H9 (cell line): ENCODE measurements around the gene BMPR1A. TPM values are rescaled to one million over a fixed set of nuclear protein-coding genes. Genes with fewer than 3 reads are reported as not detected.

Experiments
- DNase-seq: peaks from one replicate; pipeline ENCODE4 v3.0.0-alpha.2; 2017
- H2AFZ ChIP-seq: one replicate; pipeline ENCODE4 v1.6.1; 2013; ENCODE audit warnings: mild to moderate bottlenecking, low read length, control low read depth, moderate library complexity
- H2AK5ac ChIP-seq: 2 replicates; pipeline ENCODE4 v1.6.1; 2013; ENCODE audit warnings: low read length, control low read depth, mixed read lengths; ENCODE audit not compliant: insufficient read length
- H2BK120ac ChIP-seq: one replicate; pipeline ENCODE4 v1.6.1; 2013; ENCODE audit warnings: low read depth, mild to moderate bottlenecking, low read length, control low read depth, inconsistent platforms; ENCODE audit not compliant: poor library complexity, severe bottlenecking
- H2BK12ac ChIP-seq: 2 replicates; pipeline ENCODE4 v1.6.1; 2013; ENCODE audit warnings: low read length, control low read depth, mixed read lengths, low read depth; ENCODE audit not compliant: insufficient read length
- H2BK15ac ChIP-seq: 2 replicates; pipeline ENCODE4 v1.6.1; 2013; ENCODE audit warnings: low read depth, low read length, control low read depth
- H2BK20ac ChIP-seq: one replicate; pipeline ENCODE4 v1.6.1; 2013; ENCODE audit warnings: low read depth, mild to moderate bottlenecking, low read length, control low read depth, inconsistent platforms; ENCODE audit not compliant: poor library complexity, severe bottlenecking
- H2BK5ac ChIP-seq: 2 replicates; pipeline ENCODE4 v1.6.1; 2013; ENCODE audit warnings: low read length, control low read depth, mixed read lengths; ENCODE audit not compliant: insufficient read length
- H3K14ac ChIP-seq: 2 replicates; pipeline ENCODE4 v1.6.1; 2013; ENCODE audit warnings: low read length, control low read depth; ENCODE audit not compliant: insufficient read depth
- H3K18ac ChIP-seq: 2 replicates; pipeline ENCODE4 v1.6.1; 2013; ENCODE audit warnings: low read depth, mild to moderate bottlenecking, mixed read lengths, low read length, control low read depth; ENCODE audit not compliant: insufficient read length
- H3K23ac ChIP-seq: 2 replicates; pipeline ENCODE4 v1.6.1; 2013; ENCODE audit warnings: low read length, control low read depth, mixed read lengths, low read depth; ENCODE audit not compliant: insufficient read length
- H3K23me2 ChIP-seq: 2 replicates; pipeline ENCODE4 v1.6.1; 2013; ENCODE audit warnings: low read depth, mild to moderate bottlenecking, mixed read lengths, low read length, control low read depth; ENCODE audit not compliant: insufficient read length, poor library complexity, severe bottlenecking
- H3K27ac ChIP-seq: 2 replicates; pipeline ENCODE4 v1.5.1; 2013; ENCODE audit warnings: low read length, control low read depth, mixed read lengths, low read depth; ENCODE audit not compliant: insufficient read length
- H3K27me3 ChIP-seq: 2 replicates; pipeline ENCODE4 v1.6.1; 2013; ENCODE audit warnings: low read length, control low read depth, inconsistent platforms; ENCODE audit not compliant: insufficient read depth
- H3K4ac ChIP-seq: 2 replicates; pipeline ENCODE4 v1.6.1; 2013; ENCODE audit warnings: low read depth, mild to moderate bottlenecking, control low read depth, inconsistent platforms, low read length, moderate library complexity
- H3K4me1 ChIP-seq: 2 replicates; pipeline ENCODE4 v1.6.1; 2013; ENCODE audit warnings: low read length, control low read depth, inconsistent platforms; ENCODE audit not compliant: insufficient read depth
- H3K4me2 ChIP-seq: 2 replicates; pipeline ENCODE4 v1.6.1; 2013; ENCODE audit warnings: low read length, control low read depth, mixed read lengths; ENCODE audit not compliant: insufficient read length, insufficient read depth
- H3K56ac ChIP-seq: 2 replicates; pipeline ENCODE4 v1.6.1; 2013; ENCODE audit warnings: low read depth, mild to moderate bottlenecking, mixed read lengths, low read length, control low read depth; ENCODE audit not compliant: insufficient read length
- H3K79me1 ChIP-seq: 2 replicates; pipeline ENCODE4 v1.6.1; 2013; ENCODE audit warnings: low read depth, mild to moderate bottlenecking, moderate library complexity, low read length, control low read depth, inconsistent platforms; ENCODE audit not compliant: insufficient read depth, poor library complexity, severe bottlenecking
- H3K79me2 ChIP-seq: 2 replicates; pipeline ENCODE4 v1.6.1; 2013; ENCODE audit warnings: low read length, control low read depth, inconsistent platforms; ENCODE audit not compliant: insufficient read depth
- H3K9ac ChIP-seq: 2 replicates; pipeline ENCODE4 v1.6.1; 2013; ENCODE audit warnings: low read length, control low read depth, mixed read lengths; ENCODE audit not compliant: insufficient read length; ENCODE audit errors: extremely low read depth
- H3K9me3 ChIP-seq: one replicate; pipeline ENCODE4 v1.6.1; 2013; ENCODE audit warnings: low read depth, low read length, inconsistent platforms; ENCODE audit not compliant: control insufficient read depth
- H3T11ph ChIP-seq: one replicate; pipeline ENCODE4 v1.6.1; 2013; ENCODE audit warnings: mild to moderate bottlenecking, low read length, control low read depth, inconsistent platforms
- H4K20me1 ChIP-seq: one replicate; pipeline ENCODE4 v1.6.1; 2013; ENCODE audit not compliant: control insufficient read depth, insufficient read length, insufficient read depth
- H4K5ac ChIP-seq: 2 replicates; pipeline ENCODE4 v1.6.1; 2013; ENCODE audit warnings: low read depth, mild to moderate bottlenecking, mixed read lengths, low read length, control low read depth; ENCODE audit not compliant: insufficient read length
- H4K8ac ChIP-seq: replicated peaks from 2 replicates; pipeline ENCODE4 v1.6.1; 2013; ENCODE audit warnings: low read length, control low read depth, mixed read lengths, low read depth; ENCODE audit not compliant: insufficient read length
- H4K91ac ChIP-seq: 2 replicates; pipeline ENCODE4 v1.6.1; 2013; ENCODE audit warnings: low read depth, mild to moderate bottlenecking, moderate library complexity, mixed read lengths, low read length, control low read depth; ENCODE audit not compliant: insufficient read length
- H3K27ac Mint-ChIP-seq, 3 experiments: 2 replicates in 2 of 3; 3 replicates in 1 of 3; pipeline ENCODE4 v1.8.0; 2020 to 2021; ENCODE audit warnings: mixed read lengths in 3 of 3, mild to moderate bottlenecking in 1 of 3, moderate library complexity in 1 of 3
- H3K27me3 Mint-ChIP-seq: 2 replicates; pipeline ENCODE4 v1.8.0; 2021; ENCODE audit warnings: low read depth, mild to moderate bottlenecking, moderate library complexity, mixed read lengths
- H3K36me3 Mint-ChIP-seq, 3 experiments: 2 replicates in 2 of 3; 3 replicates in 1 of 3; pipeline ENCODE4 v1.8.0; 2020 to 2021; ENCODE audit warnings: low read depth in 3 of 3, mixed read lengths in 3 of 3; ENCODE audit not compliant: insufficient read depth in 1 of 3
- H3K4me1 Mint-ChIP-seq, 2 experiments: 2 replicates each; pipeline ENCODE4 v1.8.0; 2020; ENCODE audit warnings: mixed read lengths in 2 of 2
- H3K4me3 Mint-ChIP-seq, 2 experiments: 2 replicates in 1 of 2; 3 replicates in 1 of 2; pipeline ENCODE4 v1.8.0; 2020 to 2021; ENCODE audit warnings: mild to moderate bottlenecking in 2 of 2, mixed read lengths in 2 of 2, moderate library complexity in 1 of 2
- H3K9me3 Mint-ChIP-seq, 2 experiments: 2 replicates in 1 of 2; 3 replicates in 1 of 2; pipeline ENCODE4 v1.8.0; 2020; ENCODE audit warnings: mild to moderate bottlenecking in 2 of 2, mixed read lengths in 2 of 2, moderate library complexity in 1 of 2
- WGBS: extraction: QIAGEN DNeasy Blood & Tissue Kit; methylation state at CpG from one replicate; pipeline ENCODE4 v1.1.7; 2013; ENCODE audit warnings: missing lambda C conversion rate, low lambda C conversion rate, mixed read lengths; ENCODE audit not compliant: insufficient read length; ENCODE audit errors: extremely low coverage; 5-methylcytosine and 5-hydroxymethylcytosine counted together
- total RNA-seq: library from RNA; stranded (reverse); gene quantifications from 2 replicates; pipeline ENCODE4 v1.2.1, GENCODE V29; 2021
- TF ChIP-seq, protein P1 (sequence below): fragments of 200-600 bp; sonication (generic); conservative IDR thresholded peaks from 3 replicates; pipeline ENCODE4 v1.8.0; 2021; ENCODE audit warnings: antibody characterized with exemption, mild to moderate bottlenecking

BMPR1A gene
- total RNA-seq, 1 experiment from 2014 or later, result 138 TPM

- H2BK15ac ChIP-seq, result no peak overlapping the region
- H3K4me2 ChIP-seq, result no peak overlapping the region
- H2BK12ac ChIP-seq, result no peak overlapping the region
- H3K56ac ChIP-seq, result no peak overlapping the region
- no CpG with 5 or more reads among the region's 11 CpGs for WGBS
- peaks cover 15% of the 10 kb centered on the region for H3K23me2 ChIP-seq
- peaks cover 10% of the 10 kb centered on the region; the same call in 1 of the 2 replicates for H3K27me3 ChIP-seq
- H3K4ac ChIP-seq, result no peak overlapping the region
- Mint-ChIP-seq H3K27ac (no peak overlapping the region), H3K9me3 (peaks cover 0 to 4% of the 10 kb centered on the region in 2 experiments; a peak in 1 of 5 replicates), H3K4me1 (peaks cover 21 to 29% of the 10 kb centered on the region in 2 experiments), H3K36me3 (peaks cover 0 to 3% (median 0%) of the 10 kb centered on the region in 3 experiments; a peak in 1 of 7 replicates), H3K4me3 (peak overlapping the region; percentile 16 to 22), H3K27me3 (peaks cover 32% of the 10 kb centered on the region)
- H3T11ph ChIP-seq, result no peak overlapping the region
- no peak overlapping the region for H4K5ac ChIP-seq
- H2BK20ac ChIP-seq, result no peak overlapping the region
- no peak overlapping the region for H3K9ac ChIP-seq
- H2AK5ac ChIP-seq, result no peak overlapping the region
- no peak overlapping the region for H4K91ac ChIP-seq
- no peak overlapping the region for H3K18ac ChIP-seq
- no peak for DNase-seq
- H3K27ac ChIP-seq, result no peak overlapping the region
- no peak overlapping the region for H2BK5ac ChIP-seq
- H3K23ac ChIP-seq, result no peak overlapping the region
- no peaks in the 10 kb centered on the region for H3K79me2 ChIP-seq
- no peak overlapping the region for H3K14ac ChIP-seq
- H3K9me3 ChIP-seq, result no peaks in the 10 kb centered on the region
- no peak overlapping the region for H4K8ac ChIP-seq
- TF ChIP-seq, protein P1, sequence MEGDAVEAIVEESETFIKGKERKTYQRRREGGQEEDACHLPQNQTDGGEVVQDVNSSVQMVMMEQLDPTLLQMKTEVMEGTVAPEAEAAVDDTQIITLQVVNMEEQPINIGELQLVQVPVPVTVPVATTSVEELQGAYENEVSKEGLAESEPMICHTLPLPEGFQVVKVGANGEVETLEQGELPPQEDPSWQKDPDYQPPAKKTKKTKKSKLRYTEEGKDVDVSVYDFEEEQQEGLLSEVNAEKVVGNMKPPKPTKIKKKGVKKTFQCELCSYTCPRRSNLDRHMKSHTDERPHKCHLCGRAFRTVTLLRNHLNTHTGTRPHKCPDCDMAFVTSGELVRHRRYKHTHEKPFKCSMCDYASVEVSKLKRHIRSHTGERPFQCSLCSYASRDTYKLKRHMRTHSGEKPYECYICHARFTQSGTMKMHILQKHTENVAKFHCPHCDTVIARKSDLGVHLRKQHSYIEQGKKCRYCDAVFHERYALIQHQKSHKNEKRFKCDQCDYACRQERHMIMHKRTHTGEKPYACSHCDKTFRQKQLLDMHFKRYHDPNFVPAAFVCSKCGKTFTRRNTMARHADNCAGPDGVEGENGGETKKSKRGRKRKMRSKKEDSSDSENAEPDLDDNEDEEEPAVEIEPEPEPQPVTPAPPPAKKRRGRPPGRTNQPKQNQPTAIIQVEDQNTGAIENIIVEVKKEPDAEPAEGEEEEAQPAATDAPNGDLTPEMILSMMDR, result no peak
- no peak overlapping the region for H2AFZ ChIP-seq
- no peaks in the 10 kb centered on the region for H3K79me1 ChIP-seq
- no peaks in the 10 kb centered on the region; the same call in 1 of the 2 replicates for H3K4me1 ChIP-seq
- H4K20me1 ChIP-seq, result no peaks in the 10 kb centered on the region
- H2BK120ac ChIP-seq, result no peak overlapping the region
Observed at GRCh38 chr10:86972613-86973380, 216.4 kb downstream of the BMPR1A start.
